Stimulated activated CD8-positive, alpha-beta memory T cell treated with anti-CD3 and anti-CD28 coated beads, Interleukin-15, amount 100 ng/mL, for 1 hour (primary cell): ENCODE results near the gene GSN.

Experiments used
- DNase-seq: peaks from one replicate; pipeline ENCODE4 v3.0.0-alpha.2; 2020; ENCODE audit warnings: low read depth

The GSN gene

GRCh38 chr9:121246821-121247561 lies 21.0 kb upstream of the GSN start:
- DNase-seq = no peak

GRCh38 chr9:121249563-121249962 lies 18.4 kb upstream of the GSN start:
- no peak for DNase-seq

GRCh38 chr9:121252104-121252851 lies 15.7 kb upstream of the GSN start:
- DNase-seq = no peak

GRCh38 chr9:121253162-121253561 lies 14.8 kb upstream of the GSN start:
- no peak for DNase-seq

GRCh38 chr9:121253821-121254501 lies 14.0 kb upstream of the GSN start:
- DNase-seq = no peak

GRCh38 chr9:121259498-121259897 lies 8.5 kb upstream of the GSN start:
- DNase-seq = no peak

GRCh38 chr9:121259935-121260334 lies 8.0 kb upstream of the GSN start:
- DNase-seq = no peak

GRCh38 chr9:121260457-121261106 lies 7.4 kb upstream of the GSN start:
- no peak for DNase-seq

GRCh38 chr9:121261107-121261460 lies 6.9 kb upstream of the GSN start:
- DNase-seq = no peak

GRCh38 chr9:121261755-121262154 lies 6.2 kb upstream of the GSN start:
- DNase-seq = no peak

GRCh38 chr9:121262423-121262822 lies 5.5 kb upstream of the GSN start:
- no peak for DNase-seq

- no peak for DNase-seq
Measured at GRCh38 chr9:121262953-121263352, 5.0 kb upstream of the GSN start.

- no peak for DNase-seq
Measured at GRCh38 chr9:121266356-121266755, 1.6 kb upstream of the GSN start.

GRCh38 chr9:121266906-121267650 lies 884 bp upstream of the GSN start:
- no peak for DNase-seq

- DNase-seq = no peak
Measured at GRCh38 chr9:121268598-121268850, 562 bp downstream of the GSN start.

GRCh38 chr9:121268851-121269641 lies 1.1 kb downstream of the GSN start:
- DNase-seq = no peak

GRCh38 chr9:121269642-121270254 lies 1.8 kb downstream of the GSN start:
- no peak for DNase-seq

- no peak for DNase-seq
Measured at GRCh38 chr9:121271368-121272341, 3.7 kb downstream of the GSN start.

- no peak for DNase-seq
Measured at GRCh38 chr9:121272401-121272948, 4.5 kb downstream of the GSN start.
